ENCODE results near the gene SEPTIN8.

DNA sequence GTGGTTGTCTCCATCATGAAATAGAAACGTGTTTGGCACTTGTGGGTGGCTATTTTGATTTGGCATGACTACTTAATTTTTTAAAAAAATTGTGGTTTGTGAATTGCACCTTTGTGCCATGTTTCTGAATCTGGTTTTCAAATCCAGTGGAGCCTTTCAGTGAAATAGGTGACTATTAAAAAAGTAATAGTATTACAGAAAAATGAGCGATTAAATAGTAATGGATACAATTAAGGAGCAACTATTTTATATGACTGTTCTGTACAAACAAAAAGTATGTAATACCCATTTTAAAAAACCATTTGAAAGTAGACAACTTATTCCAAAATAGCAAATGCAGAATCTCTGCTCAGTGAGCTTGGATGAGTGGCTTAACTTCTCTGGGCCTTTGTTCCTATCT, 39.0 kb upstream of the SEPTIN8 start:
- no peak for TF ChIP-seq POLR2A (IDR thresholded peaks at IDR 0.05)
- TF ChIP-seq, protein P1, sequence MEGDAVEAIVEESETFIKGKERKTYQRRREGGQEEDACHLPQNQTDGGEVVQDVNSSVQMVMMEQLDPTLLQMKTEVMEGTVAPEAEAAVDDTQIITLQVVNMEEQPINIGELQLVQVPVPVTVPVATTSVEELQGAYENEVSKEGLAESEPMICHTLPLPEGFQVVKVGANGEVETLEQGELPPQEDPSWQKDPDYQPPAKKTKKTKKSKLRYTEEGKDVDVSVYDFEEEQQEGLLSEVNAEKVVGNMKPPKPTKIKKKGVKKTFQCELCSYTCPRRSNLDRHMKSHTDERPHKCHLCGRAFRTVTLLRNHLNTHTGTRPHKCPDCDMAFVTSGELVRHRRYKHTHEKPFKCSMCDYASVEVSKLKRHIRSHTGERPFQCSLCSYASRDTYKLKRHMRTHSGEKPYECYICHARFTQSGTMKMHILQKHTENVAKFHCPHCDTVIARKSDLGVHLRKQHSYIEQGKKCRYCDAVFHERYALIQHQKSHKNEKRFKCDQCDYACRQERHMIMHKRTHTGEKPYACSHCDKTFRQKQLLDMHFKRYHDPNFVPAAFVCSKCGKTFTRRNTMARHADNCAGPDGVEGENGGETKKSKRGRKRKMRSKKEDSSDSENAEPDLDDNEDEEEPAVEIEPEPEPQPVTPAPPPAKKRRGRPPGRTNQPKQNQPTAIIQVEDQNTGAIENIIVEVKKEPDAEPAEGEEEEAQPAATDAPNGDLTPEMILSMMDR (IDR thresholded peaks at IDR 0.05), result no peak
